SK-N-SH treated with all-trans-retinoic acid at 6 μM for 48 hours (cell line): ENCODE measurements around the gene OSR1.

ENCODE experiments used
- ARNTL ChIP-seq: fragments of 450-650 bp; formaldehyde crosslinking; IDR thresholded peaks from 2 replicates; pipeline ENCODE4 v1.5.0; 2020; ENCODE audit warnings: low read depth, mild to moderate bottlenecking, moderate library complexity, borderline replicate concordance
- CSDC2 ChIP-seq: fragments of 250-450 bp; sonication (Bioruptor Pico); IDR thresholded peaks from 2 replicates; pipeline ENCODE4 v1.5.0; 2020; ENCODE audit warnings: mild to moderate bottlenecking, moderate library complexity
- ESRRG ChIP-seq: fragments of 250-450 bp; sonication (Bioruptor Pico); IDR thresholded peaks from 2 replicates; pipeline ENCODE4 v1.6.1; 2021; ENCODE audit warnings: mild to moderate bottlenecking
- GLIS3 ChIP-seq: fragments of 250-450 bp; sonication (Bioruptor Pico); IDR thresholded peaks from 2 replicates; pipeline ENCODE4 v1.5.0; 2020; ENCODE audit warnings: mild to moderate bottlenecking, moderate library complexity
- ISL1 ChIP-seq: fragments of 250-450 bp; sonication (Bioruptor Pico); IDR thresholded peaks from 2 replicates; pipeline ENCODE4 v2.1.2; 2022; ENCODE audit warnings: mild to moderate bottlenecking, moderate library complexity
- RARB ChIP-seq: fragments of 250-450 bp; sonication (Bioruptor Pico); IDR thresholded peaks from 2 replicates; pipeline ENCODE4 v1.8.0; 2021; ENCODE audit warnings: mild to moderate bottlenecking, moderate library complexity
- SNAI2 ChIP-seq: fragments of 250-450 bp; sonication (Bioruptor Pico); IDR thresholded peaks from 2 replicates; pipeline ENCODE4 v1.5.0; 2020; ENCODE audit warnings: mild to moderate bottlenecking, moderate library complexity
- ZC3H10 ChIP-seq: fragments of 250-450 bp; sonication (Bioruptor Pico); IDR thresholded peaks from 2 replicates; pipeline ENCODE4 v1.5.1; 2021; ENCODE audit warnings: mild to moderate bottlenecking, moderate library complexity
- ZFP3 ChIP-seq: fragments of 250-450 bp; sonication (Bioruptor Pico); IDR thresholded peaks from 2 replicates; pipeline ENCODE4 v1.5.0; 2020; ENCODE audit warnings: mild to moderate bottlenecking, moderate library complexity
- ZNF565 ChIP-seq: fragments of 450-650 bp; formaldehyde crosslinking; conservative IDR thresholded peaks from 2 replicates; pipeline ENCODE4 v1.5.0; 2020; ENCODE audit warnings: low read depth, mild to moderate bottlenecking, moderate library complexity
- TF ChIP-seq, protein P1 (sequence below): fragments of 250-450 bp; sonication (Bioruptor Pico); IDR thresholded peaks from 2 replicates; pipeline ENCODE4 v1.5.1; 2020; ENCODE audit warnings: low read depth, mild to moderate bottlenecking, moderate library complexity
- TF ChIP-seq, protein P2 (sequence below): fragments of 250-450 bp; sonication (Bioruptor Pico); IDR thresholded peaks from 2 replicates; pipeline ENCODE4 v1.8.0; 2021; ENCODE audit warnings: low read depth, mild to moderate bottlenecking, moderate library complexity, borderline replicate concordance
- TF ChIP-seq, protein P3 (sequence below): fragments of 250-450 bp; sonication (Bioruptor Pico); IDR thresholded peaks from 2 replicates; pipeline ENCODE4 v1.5.0; 2020; ENCODE audit warnings: mild to moderate bottlenecking, moderate library complexity

DNA sequence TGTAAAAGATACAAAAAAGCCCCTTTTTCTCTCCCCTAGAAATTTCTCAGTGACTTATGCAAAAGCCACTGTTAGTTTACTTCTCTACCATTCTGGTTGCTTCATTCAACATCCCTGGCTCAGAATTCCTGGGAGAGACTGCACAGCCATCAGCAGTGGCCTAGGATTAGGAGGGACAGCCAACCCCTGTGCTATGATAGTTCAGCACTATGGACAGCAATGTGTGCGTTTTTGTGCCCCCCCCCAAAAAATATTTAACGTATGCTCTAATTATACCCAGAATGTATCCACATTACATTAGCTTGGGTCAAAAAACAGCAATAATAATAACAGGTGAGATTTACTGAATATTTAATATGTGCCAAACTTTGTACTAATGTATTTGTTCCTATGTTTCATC, 29.0 kb downstream of the OSR1 start:
- TF ChIP-seq GLIS3 (CRISPR knock-in tag) (no peak), ISL1 (CRISPR knock-in tag) (no peak), ARNTL (CRISPR knock-in tag) (no peak), RARB (CRISPR knock-in tag) (no peak), ESRRG (CRISPR knock-in tag) (no peak), ZC3H10 (CRISPR knock-in tag) (no peak), SNAI2 (no peak), ZFP3 (CRISPR knock-in tag) (no peak), ZNF565 (CRISPR knock-in tag) (no peak), CSDC2 (CRISPR knock-in tag) (no peak)
- TF ChIP-seq, protein P1, sequence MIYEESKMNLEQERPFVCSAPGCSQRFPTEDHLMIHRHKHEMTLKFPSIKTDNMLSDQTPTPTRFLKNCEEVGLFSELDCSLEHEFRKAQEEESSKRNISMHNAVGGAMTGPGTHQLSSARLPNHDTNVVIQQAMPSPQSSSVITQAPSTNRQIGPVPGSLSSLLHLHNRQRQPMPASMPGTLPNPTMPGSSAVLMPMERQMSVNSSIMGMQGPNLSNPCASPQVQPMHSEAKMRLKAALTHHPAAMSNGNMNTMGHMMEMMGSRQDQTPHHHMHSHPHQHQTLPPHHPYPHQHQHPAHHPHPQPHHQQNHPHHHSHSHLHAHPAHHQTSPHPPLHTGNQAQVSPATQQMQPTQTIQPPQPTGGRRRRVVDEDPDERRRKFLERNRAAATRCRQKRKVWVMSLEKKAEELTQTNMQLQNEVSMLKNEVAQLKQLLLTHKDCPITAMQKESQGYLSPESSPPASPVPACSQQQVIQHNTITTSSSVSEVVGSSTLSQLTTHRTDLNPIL = no peak
- TF ChIP-seq, protein P2, sequence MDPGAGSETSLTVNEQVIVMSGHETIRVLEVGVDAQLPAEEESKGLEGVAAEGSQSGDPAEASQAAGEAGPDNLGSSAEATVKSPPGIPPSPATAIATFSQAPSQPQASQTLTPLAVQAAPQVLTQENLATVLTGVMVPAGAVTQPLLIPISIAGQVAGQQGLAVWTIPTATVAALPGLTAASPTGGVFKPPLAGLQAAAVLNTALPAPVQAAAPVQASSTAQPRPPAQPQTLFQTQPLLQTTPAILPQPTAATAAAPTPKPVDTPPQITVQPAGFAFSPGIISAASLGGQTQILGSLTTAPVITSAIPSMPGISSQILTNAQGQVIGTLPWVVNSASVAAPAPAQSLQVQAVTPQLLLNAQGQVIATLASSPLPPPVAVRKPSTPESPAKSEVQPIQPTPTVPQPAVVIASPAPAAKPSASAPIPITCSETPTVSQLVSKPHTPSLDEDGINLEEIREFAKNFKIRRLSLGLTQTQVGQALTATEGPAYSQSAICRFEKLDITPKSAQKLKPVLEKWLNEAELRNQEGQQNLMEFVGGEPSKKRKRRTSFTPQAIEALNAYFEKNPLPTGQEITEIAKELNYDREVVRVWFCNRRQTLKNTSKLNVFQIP (CRISPR knock-in tag) = no peak
- TF ChIP-seq, protein P3, sequence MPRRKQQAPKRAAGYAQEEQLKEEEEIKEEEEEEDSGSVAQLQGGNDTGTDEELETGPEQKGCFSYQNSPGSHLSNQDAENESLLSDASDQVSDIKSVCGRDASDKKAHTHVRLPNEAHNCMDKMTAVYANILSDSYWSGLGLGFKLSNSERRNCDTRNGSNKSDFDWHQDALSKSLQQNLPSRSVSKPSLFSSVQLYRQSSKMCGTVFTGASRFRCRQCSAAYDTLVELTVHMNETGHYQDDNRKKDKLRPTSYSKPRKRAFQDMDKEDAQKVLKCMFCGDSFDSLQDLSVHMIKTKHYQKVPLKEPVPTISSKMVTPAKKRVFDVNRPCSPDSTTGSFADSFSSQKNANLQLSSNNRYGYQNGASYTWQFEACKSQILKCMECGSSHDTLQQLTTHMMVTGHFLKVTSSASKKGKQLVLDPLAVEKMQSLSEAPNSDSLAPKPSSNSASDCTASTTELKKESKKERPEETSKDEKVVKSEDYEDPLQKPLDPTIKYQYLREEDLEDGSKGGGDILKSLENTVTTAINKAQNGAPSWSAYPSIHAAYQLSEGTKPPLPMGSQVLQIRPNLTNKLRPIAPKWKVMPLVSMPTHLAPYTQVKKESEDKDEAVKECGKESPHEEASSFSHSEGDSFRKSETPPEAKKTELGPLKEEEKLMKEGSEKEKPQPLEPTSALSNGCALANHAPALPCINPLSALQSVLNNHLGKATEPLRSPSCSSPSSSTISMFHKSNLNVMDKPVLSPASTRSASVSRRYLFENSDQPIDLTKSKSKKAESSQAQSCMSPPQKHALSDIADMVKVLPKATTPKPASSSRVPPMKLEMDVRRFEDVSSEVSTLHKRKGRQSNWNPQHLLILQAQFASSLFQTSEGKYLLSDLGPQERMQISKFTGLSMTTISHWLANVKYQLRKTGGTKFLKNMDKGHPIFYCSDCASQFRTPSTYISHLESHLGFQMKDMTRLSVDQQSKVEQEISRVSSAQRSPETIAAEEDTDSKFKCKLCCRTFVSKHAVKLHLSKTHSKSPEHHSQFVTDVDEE (CRISPR knock-in tag) = no peak
